Measurements from ENCODE around the gene JSRP1.

The JSRP1 gene

GRCh38 chr19:2246801-2247361 lies 9.3 kb downstream of the JSRP1 start:
- in situ Hi-C loops (cut with MboI; ENCODE audit: low sequenced_read_pairs), result no loop called here

DNA sequence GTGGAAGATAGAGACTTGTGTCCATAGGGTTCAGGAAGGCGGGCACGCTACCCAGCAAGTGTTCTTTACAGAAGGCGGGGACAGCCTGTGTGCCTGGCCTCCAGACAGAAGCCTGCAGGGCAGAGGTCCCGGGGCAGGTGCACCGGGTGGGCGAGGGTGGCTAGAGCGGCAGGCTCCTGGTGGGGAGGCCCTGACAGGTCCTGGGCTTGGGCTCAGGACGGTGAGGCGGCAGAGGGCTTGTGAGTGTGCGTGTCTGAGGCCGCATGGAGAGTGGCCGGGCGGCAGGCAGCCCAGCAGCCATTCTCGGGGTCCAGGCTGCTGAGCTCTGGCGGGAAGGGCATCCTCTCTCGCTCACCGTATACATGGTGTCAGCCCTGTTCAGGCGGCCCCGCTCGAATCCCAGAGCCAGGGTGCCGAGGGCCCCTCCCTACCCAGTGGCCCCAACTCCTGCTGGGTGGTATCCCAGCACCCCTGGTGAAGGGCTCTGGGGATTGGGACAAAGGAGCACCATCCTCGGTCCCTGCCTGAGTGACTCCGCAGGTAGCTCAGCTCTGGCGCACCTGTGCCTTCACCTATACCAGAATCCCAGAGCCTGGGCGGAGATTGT lies 10.1 kb downstream of the JSRP1 start:
- in situ Hi-C loops (cut with MboI; ENCODE audit: low sequenced_read_pairs), result no loop called here

DNA sequence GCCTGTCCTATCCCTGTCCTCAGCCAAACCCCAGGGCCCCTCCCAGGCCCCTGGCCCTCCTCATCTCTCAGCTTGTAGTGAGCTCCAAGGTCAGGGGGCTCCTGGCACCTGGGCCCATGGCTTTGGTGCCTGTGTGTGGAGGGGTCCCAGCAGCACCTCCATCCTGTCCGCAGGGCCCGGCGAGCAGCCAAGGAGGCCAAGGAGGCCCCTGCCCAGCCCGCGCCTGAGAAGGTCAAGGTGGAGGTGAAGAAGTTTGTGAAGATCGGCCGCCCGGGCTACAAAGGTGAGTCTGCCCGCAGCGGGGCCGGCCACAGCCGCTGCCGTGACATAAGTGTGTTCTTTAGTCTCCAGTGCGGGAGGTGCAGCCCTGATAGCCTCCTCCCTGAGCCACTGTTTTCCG lies 10.9 kb downstream of the JSRP1 start:
- in situ Hi-C loops (cut with MboI; ENCODE audit: low sequenced_read_pairs), result no loop called here

- in situ Hi-C loops (cut with MboI; ENCODE audit: low sequenced_read_pairs), result no loop called here
Observed at GRCh38 chr19:2244486-2244885, 11.7 kb downstream of the JSRP1 start.

- in situ Hi-C loops (cut with MboI; ENCODE audit: low sequenced_read_pairs), result no loop called here
Observed at GRCh38 chr19:2244125-2244411, 12.1 kb downstream of the JSRP1 start.

- in situ Hi-C loops (cut with MboI; ENCODE audit: low sequenced_read_pairs), result no loop called here
Observed at GRCh38 chr19:2243274-2244124, 12.7 kb downstream of the JSRP1 start.

- in situ Hi-C loops (cut with MboI; ENCODE audit: low sequenced_read_pairs), result no loop called here
Observed at GRCh38 chr19:2242816-2243215, 13.4 kb downstream of the JSRP1 start.

GRCh38 chr19:2242092-2242537 lies 14.1 kb downstream of the JSRP1 start:
- in situ Hi-C loops (cut with MboI; ENCODE audit: low sequenced_read_pairs), result no loop called here

- in situ Hi-C loops (cut with MboI; ENCODE audit: low sequenced_read_pairs), result no loop called here
Observed at GRCh38 chr19:2240881-2241760, 15.1 kb downstream of the JSRP1 start.

GRCh38 chr19:2239771-2240770 lies 16.1 kb downstream of the JSRP1 start:
- in situ Hi-C loops (cut with MboI; ENCODE audit: low sequenced_read_pairs), result no loop called here

GRCh38 chr19:2239173-2239572 lies 17.0 kb downstream of the JSRP1 start:
- in situ Hi-C loops (cut with MboI; ENCODE audit: low sequenced_read_pairs), result no loop called here

DNA sequence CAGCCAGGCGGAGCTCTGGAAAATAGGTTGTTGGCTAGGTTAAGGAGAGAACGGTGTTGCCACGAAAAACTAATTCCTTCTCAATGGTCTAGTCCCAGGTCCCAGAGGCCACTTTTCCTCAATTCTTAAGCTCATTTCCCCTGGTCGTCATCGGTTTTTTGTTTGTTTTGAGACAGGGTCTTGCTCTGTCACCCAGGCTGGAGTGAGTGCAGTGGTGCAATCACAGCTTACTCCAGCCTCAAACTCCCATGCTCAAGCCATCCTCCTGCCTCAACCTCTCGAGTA lies 18.4 kb downstream of the JSRP1 start:
- in situ Hi-C loops (cut with MboI; ENCODE audit: low sequenced_read_pairs), result no loop called here

- in situ Hi-C loops (cut with MboI; ENCODE audit: low sequenced_read_pairs), result no loop called here
Observed at GRCh38 chr19:2237051-2237868, 19.0 kb downstream of the JSRP1 start.

- in situ Hi-C loops (cut with MboI; ENCODE audit: low sequenced_read_pairs), result no loop called here
Observed at GRCh38 chr19:2236314-2237050, 19.7 kb downstream of the JSRP1 start, which contains the start of the genes PLEKHJ1 and SF3A2. Gene PLEKHJ1, minus strand, starts transcription at chr19:2236329. Its CDS starts 81 bp downstream, at chr19:2236248. Gene SF3A2, plus strand, starts transcription at chr19:2236824. Its CDS starts 6,595 bp downstream, at chr19:2243419.

DNA sequence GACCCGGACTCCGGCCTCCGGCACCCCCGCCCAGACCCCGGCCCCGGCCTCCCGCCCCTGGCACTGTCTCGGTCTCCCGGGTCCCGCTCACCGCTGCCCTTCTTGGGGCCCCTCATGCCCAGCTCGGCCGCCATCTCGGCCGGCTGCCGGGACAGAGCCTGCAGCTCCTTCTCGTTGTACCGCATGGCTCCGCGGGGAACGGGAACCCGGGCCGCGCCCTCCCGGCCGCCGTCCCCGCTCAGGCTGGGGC lies 20.2 kb downstream of the JSRP1 start:
- in situ Hi-C loops (cut with MboI; ENCODE audit: low sequenced_read_pairs), result no loop called here

- in situ Hi-C loops (cut with MboI; ENCODE audit: low sequenced_read_pairs), result no loop called here
Observed at GRCh38 chr19:2235381-2236063, 20.7 kb downstream of the JSRP1 start.

DNA sequence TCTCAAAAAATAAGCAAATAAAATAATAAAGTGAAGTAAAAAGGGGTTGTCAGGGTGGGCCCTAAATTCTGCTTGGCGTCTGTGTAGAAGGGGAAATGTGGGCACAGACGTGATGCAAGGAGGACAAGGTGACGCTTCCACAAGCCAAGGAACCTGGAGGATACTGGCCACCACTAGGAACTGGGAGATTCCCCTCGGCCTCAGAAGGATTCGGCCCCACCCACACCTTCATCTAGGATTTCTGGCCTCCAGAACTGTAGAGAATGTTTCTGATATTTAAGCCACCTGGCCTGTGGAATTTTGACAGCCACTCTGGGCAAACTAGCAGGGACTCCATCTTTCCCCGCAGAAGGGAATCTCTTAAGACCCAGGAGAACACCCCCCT lies 21.2 kb downstream of the JSRP1 start:
- in situ Hi-C loops (cut with MboI; ENCODE audit: low sequenced_read_pairs), result no loop called here

DNA sequence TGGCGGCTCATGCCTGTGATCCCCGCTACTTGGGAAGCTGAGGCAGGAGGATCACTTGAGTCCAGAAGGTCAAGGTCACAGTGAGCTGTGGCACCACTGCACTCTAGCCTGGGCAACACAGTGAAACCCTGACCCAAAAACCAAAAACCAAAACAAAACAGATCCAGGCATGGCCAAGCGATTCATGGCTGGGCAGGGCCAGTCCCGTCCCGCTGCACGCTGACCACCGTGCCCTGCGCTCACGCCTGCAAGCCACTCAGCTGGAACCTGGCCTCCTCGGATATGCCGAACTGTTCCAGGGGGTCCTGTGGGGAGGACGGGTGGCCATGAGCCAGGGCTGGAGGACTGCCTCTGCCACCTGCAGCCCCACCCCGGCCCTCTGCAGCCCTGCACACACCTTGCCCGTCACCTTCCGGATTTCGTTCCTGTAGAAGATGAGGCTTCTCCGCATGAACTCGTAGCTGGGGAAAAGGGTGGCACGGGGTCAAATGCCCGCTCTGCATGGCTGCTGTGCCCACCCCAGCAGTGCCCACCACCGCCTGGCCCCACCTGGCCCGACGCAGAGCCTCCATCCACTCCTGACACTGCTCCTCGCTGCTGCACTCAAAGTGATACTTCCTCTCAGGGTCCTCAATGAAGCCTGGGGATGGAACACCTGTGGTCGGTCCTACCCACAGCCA lies 22.5 kb downstream of the JSRP1 start:
- in situ Hi-C loops (cut with MboI; ENCODE audit: low sequenced_read_pairs), result no loop called here

Data from HL-60/S4 (cell line).